Tongue (tissue), 2 donors: ENCODE data around the gene GALNT2. TPM values are rescaled to one million over a fixed set of nuclear protein-coding genes. Genes with fewer than 3 reads are reported as not detected.

Experiments used
- DNase-seq: peaks from one replicate; pipeline ENCODE4 v3.0.0-alpha.2; 2015
- total RNA-seq: library from RNA; depleted of rRNA; stranded (reverse); fragments of >200 nt; gene quantifications from one replicate; pipeline ENCODE4 v1.2.3, GENCODE V29; 2014

The GALNT2 gene
- total RNA-seq, 1 donor from 2014 or later: 83.3 TPM

DNA sequence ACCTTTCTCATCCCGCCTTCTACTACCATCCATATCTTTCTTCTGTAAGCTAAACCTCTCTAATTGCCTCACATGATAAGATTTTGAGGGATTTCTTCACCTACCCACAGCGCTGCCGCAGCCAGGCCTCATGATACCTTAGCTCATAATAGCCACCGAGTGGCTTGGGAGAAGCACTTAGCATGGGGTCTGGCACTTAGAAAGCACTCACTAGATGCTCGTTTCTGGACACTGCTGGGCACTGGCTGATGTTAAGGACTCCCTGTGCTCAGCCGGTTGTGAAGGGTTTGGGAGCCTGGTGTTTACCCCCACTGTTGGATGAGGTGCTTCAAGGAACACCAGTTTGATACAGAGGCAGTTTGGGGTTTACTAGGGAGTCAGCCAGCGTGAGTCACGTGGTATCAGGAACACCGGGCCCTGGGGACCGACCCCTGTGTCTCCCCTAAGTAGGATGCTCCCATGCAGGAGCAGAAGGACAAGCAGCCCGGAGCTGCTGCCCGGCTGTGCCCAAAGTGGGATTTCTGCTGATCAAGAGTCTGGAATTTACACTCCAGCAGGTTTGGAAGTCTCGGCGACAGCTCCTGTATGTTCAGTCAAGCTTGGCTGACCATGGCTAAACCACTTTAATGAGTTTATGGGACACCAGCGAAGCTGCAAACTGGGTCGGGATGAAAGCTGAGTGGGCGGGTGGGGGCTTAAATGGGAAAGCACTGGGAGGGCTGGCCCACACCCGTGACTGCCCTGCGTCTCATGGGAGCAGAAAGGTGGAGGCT lies 63.3 kb downstream of the GALNT2 start:
- DNase-seq: no peak

- DNase-seq: no peak
Observed at GRCh38 chr1:230131457-230131856, 64.4 kb downstream of the GALNT2 start.

GRCh38 chr1:230132758-230133157 lies 65.7 kb downstream of the GALNT2 start:
- DNase-seq: no peak

- no peak for DNase-seq
Observed at GRCh38 chr1:230135726-230136125, 68.7 kb downstream of the GALNT2 start.

DNA sequence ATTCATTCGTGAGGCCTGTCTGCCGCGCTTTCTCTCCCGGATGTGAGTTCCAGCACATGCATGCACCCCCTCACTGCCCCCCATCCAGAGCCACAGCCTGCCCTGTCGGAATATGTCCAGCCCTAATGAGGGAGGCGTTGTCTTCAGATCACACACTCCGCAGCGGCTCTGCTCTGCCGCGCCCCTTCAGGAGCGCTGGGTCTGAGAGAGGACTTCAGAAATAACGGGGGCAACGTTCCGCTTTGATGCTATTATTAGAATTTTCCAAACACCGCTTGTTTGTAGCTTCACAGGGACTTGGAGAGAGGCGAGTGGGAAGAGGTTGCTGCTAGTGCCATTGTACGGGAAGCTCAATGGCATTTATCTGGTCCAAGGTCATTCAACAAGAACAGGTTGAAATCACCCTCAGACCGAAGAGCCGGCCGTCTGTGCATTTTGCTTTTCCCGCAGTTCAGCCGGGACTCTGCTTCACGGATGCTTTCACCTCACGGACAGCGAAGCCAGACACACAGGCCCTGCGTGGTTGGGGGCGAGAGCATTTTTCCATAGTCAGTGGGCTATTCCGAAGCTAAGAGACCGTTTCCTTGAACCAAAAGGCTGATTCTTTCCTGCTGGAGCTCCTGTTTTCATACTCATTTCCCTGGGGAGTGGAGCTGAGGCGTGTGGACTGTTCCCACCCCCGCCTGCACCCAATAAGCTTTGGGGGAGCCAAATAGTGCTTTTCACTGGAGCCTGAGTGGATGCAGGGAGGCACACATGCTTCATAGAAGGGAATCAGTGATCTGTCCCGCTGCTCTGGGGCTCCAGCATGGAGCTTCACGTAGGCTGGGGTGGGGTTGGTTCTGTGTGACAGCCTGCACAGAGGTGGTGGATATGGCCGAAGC lies 69.7 kb downstream of the GALNT2 start:
- no peak for DNase-seq

GRCh38 chr1:230137337-230137815 lies 70.3 kb downstream of the GALNT2 start:
- DNase-seq: no peak

GRCh38 chr1:230138561-230139239 lies 71.7 kb downstream of the GALNT2 start:
- no peak for DNase-seq

- peak; percentile 60 for DNase-seq
Observed at GRCh38 chr1:230139315-230139714, 72.3 kb downstream of the GALNT2 start.

DNA sequence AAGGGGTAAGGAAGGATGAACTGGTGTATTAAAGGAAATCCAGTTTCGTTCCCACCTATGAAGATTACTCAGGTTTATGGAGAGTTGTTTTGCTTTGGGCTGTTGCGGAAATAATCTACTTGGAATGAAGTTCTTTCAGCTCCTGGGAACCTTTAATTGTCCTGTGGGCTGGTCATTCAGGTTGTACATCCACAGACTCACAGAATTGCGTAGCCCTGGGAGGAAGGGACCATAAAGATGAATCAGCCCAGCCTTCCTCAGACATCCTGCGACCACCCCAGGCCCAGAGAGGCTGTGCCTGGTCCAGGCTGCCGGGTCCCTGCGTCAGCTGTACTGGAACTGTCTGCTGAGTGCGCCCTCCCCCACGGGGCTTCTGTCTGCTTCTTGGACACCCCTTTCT lies 72.7 kb downstream of the GALNT2 start:
- DNase-seq: no peak

DNA sequence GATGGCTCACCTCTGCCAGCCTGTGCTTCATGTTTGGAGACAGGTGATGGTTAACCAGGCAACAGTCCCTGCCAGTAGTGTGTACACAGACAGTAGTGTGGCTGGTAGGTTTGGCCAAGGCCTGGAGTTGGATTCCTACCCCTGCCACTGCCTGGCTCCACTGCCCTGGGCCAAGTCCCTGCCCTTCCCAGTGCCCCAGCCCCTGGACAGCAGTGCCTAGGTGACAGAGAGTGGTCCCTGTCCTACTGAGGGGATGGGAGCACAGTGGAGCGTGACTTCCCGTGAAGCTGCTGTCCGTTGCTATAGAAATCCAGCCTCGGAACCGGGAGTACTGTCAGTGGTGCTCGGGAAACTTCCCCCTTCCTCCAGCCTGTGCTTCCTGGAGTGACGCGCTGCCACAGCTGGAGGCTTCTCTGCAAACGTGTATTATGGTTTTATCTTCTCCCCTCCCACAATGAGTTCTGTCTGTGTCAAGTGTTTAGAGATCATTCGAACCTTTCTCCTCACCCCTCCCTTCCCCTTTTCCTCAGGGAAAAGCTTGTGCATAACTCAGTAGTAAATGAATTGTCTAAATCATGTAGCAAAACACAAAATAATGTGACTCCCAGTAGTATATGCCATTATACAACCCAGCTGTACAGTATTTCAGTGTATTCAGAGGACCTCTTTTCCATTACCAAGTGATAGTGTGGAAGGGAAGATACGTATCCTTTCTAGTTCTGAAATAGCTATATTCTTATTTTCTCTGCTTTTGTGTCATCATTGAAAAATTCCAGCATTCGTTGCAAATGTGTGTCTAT lies 73.4 kb downstream of the GALNT2 start:
- DNase-seq: peak; percentile 63

GRCh38 chr1:230141021-230141648 lies 74.1 kb downstream of the GALNT2 start:
- DNase-seq: no peak

GRCh38 chr1:230141797-230142607 lies 75.0 kb downstream of the GALNT2 start:
- no peak for DNase-seq

DNA sequence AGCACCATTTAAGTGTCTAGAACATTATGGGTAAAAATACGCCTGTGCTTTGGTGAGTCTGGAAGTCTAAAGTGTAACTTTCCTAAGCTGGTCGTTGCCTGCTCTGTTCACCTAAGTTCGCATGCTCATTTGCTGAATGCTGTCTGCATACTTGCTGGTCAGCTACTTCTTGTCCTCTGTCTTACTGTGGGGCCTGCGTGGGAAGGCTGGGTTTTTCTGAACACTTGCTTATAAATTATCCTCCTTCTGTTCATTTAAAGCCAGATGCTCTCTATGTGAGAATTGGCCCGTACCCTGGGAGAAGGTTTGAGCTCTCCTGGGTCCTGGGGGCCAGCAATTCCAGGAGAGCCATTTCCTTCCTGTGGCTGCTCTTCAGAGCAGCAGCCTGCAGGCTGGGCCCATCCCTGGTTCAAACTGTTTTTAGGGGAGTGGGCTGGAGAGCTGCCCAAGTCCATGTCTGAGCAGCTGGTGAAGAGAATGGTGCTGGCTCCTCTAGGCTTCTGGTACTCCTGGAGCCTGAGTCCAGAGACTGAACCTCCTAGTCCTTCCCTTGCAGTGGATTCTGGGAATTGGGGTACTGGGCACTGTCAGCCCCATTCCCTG lies 75.7 kb downstream of the GALNT2 start:
- DNase-seq: peak; percentile 79

- no peak for DNase-seq
Observed at GRCh38 chr1:230143534-230143933, 76.5 kb downstream of the GALNT2 start.

DNA sequence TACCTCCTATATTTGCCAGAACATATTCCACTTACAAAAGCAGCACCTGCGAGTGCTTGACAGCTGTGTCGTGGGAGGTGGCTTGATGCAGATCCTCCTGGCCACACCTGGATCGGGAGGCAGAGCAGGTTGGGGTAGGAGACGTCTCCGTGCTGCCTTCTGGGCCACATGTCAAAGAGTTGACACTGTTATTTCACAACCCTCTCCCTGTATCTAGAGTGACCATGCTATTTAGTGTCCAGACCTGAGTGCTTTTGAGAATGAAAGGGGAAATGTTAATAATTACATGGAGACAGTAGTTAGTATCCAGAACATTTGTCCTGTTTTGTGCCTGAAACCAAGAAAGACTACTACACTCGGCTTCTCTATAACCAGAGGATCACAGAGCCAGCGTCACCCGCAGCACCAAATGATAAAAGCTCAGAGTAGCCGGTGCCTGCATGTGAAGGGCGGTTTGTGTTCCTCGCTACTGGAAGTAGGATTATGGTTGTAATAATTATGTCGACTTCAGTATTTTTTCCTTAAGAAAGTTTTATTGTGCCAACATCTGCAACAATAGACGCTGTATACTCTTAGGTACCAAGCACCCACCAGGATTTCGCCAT lies 77.1 kb downstream of the GALNT2 start:
- DNase-seq: no peak

DNA sequence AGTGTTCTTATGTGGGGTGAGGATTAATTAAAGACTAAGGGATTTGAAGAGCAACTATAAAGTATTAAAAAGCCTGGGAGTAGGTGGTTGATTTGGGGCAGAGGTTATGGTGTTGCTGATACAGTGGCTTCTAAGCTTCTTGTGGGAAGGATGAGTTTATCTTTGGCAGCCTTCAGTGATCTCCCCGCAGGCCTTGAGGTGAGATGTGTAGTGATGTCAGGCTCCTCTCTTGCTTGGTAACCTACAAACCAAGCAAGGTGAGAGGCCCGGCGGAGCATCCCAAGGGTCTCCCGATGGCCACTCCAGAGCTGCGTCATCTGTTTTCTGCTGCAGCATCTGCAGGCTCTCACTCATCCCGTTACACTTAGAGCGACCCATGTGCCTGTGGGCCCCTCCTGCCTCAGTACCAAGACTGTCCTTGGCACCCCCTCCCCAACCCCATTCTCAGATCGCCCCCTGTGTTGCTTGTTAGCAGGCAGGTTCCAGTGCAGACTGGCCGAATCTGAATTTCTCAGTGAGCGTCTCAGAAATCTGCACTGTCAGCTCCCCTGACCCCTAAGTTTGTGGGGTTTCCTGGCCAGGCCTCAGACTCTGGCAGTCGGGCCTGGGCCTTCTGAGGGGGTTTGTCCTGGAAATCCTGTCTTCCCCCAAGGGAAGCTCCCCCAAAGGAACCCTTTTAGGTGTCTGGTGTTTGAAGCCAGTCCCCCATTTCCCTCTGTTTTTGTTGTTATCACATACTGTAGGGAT lies 77.9 kb downstream of the GALNT2 start:
- no peak for DNase-seq

GRCh38 chr1:230145505-230145899 lies 78.5 kb downstream of the GALNT2 start:
- DNase-seq: no peak

DNA sequence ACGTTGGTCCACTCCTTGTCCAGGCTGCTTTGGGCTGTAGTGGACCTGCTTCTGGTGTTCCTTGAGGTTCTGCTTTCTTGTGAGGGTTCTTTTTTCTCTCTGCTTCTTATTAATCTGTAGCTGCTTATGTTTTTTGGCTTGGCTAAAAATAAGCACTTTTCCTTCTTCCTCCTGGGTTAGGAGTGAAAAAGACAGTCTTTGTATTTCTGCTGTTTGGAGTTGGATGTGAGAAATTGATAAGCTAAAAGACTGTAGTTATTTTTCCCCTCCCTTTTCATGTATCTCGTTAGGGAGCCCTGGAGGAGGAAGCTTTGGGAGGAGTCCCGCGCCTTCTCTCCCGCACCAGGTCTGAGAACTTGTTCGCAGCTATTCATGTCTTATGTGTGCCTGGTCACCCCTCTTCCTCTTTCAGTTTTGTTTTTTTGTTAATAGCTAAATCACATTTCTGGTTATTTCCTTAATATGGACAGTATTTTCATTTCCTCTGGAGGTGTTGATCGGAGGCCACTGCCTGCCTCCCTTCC lies 79.0 kb downstream of the GALNT2 start:
- DNase-seq: no peak

- no peak for DNase-seq
Observed at GRCh38 chr1:230146709-230147108, 79.7 kb downstream of the GALNT2 start.
